Stimulated activated naive CD8-positive, alpha-beta T cell treated with anti-CD3 and anti-CD28 coated beads, Interleukin-15, amount 100 ng/mL, for 72 hours (primary cell): ENCODE data around the gene KIT.

ENCODE experiments used
- ATAC-seq: fragments of 150-1000 bp; cut with Tn5 transposase; 2 replicates; pipeline ENCODE4 v1.10.0; 2021; ENCODE audit warnings: mild to moderate bottlenecking, moderate library complexity
- DNase-seq, 2 donors: peaks; one replicate each; pipeline ENCODE4 v3.0.0; 2021 to 2022
- H3K27ac Mint-ChIP-seq, 2 donors: one replicate each; pipeline ENCODE4 v1.8.0; 2022; ENCODE audit warnings: mild to moderate bottlenecking in 2 of 2, mixed read lengths in 2 of 2, moderate library complexity in 2 of 2
- H3K27me3 Mint-ChIP-seq: one replicate; pipeline ENCODE4 v1.8.0; 2022; ENCODE audit warnings: mixed read lengths
- H3K4me1 Mint-ChIP-seq: one replicate; pipeline ENCODE4 v1.8.0; 2022; ENCODE audit warnings: mild to moderate bottlenecking, mixed read lengths
- H3K4me3 Mint-ChIP-seq, 2 donors: one replicate each; pipeline ENCODE4 v1.8.0; 2022; ENCODE audit warnings: mild to moderate bottlenecking in 2 of 2, mixed read lengths in 2 of 2, moderate library complexity in 1 of 2
- H3K9me3 Mint-ChIP-seq, 2 donors: one replicate each; pipeline ENCODE4 v1.8.0; 2022; ENCODE audit warnings: mixed read lengths in 2 of 2

KIT gene

DNA sequence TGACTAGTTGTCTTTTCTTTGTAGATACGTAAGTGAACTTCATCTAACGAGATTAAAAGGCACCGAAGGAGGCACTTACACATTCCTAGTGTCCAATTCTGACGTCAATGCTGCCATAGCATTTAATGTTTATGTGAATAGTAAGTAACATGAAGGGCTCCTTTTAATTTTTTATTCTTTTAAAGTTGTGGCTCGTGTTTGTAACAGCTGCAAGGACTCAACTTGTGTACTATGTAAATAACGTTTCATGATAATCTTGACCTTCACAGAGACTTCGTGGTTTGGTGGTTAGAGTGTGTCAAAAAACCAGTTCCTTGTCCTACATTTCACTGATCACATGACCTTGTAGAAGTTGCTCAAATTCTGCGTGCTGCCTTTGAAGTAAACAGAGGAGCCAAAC lies 51.6 kb downstream of the KIT start:
- no peak for ATAC-seq
- Mint-ChIP-seq H3K27ac (no peak overlapping the region), H3K9me3 (no peaks in the 10 kb centered on the region), H3K4me3 (no peak overlapping the region), H3K4me1 (peaks cover 15% of the 10 kb centered on the region), H3K27me3 (peaks cover 16% of the 10 kb centered on the region)
- no peak for DNase-seq

DNA sequence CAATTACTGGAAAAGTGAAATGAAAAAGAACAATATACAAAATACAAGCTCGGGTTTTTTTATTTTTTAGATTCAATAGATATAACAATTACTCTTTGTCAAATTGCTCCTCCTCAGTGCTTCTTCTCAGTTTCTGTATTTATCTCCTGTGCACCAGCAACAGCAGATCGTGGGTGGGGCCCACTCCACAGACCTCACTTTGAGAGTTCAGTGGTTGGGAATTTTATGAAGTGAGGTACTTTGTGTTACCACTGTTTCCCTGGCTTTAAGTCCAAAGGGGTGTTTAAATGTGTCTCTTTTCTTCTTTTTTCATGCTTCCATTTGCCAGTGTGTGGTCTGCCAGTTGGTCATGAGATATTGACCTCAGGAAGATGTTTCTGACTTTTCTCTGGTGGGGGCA lies 54.4 kb downstream of the KIT start:
- H3K4me1 Mint-ChIP-seq = peaks cover 15% of the 10 kb centered on the region
- no peak overlapping the region for H3K27ac Mint-ChIP-seq
- H3K4me3 Mint-ChIP-seq = no peak overlapping the region
- no peak for DNase-seq
- peaks cover 16% of the 10 kb centered on the region for H3K27me3 Mint-ChIP-seq
- no peaks in the 10 kb centered on the region for H3K9me3 Mint-ChIP-seq
- ATAC-seq = no peak

DNA sequence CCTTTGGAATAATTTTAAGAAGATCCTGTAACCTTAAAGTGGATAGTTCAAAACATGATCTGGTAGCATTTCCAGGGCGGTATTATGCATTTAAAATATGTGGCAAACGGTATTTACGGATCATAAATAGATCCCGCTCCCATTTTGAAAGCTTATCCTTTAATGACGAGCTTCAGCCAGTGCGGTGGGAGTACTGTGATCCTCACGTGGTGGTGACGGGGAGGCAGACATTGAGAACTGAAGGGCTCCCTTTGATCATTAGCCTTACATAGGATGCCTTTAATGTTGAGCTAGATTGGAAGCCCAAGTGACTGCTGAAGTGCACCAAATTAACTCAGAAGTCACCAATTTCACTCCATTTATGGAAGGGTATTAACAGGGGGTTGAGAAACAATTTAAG lies 56.9 kb downstream of the KIT start:
- no peaks in the 10 kb centered on the region for H3K27me3 Mint-ChIP-seq
- no peak overlapping the region for H3K27ac Mint-ChIP-seq
- no peak overlapping the region for H3K4me3 Mint-ChIP-seq
- peaks cover 6% of the 10 kb centered on the region for H3K4me1 Mint-ChIP-seq
- DNase-seq = no peak
- H3K9me3 Mint-ChIP-seq = no peaks in the 10 kb centered on the region
- ATAC-seq = no peak

DNA sequence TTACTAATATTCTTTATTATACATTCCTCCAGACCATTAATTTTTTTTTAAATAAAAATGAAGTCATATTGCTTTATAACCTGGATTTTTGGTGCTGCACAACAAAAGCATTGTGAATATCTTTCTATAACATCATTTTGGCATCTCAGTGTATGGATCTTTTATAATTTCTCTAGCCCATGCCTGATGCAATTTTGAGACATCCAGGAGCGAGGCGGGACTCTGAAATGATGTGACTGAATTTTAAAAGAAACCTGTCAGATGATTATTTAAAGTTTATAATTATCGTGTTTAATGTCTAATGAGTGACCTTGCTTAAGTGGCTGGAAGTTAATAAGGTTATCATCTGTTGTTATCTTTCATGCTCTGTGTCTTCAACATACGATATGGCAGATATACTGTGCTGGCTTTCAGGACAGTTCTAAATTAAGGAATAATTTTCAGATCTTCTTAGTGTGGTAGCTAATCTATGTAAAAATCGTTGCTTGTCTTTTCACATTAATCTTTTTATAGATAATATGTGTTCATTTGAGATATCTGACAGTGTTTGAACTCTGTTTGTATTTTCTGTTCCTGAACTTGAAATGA lies 58.8 kb downstream of the KIT start:
- DNase-seq = no peak
- ATAC-seq = no peak
- Mint-ChIP-seq H3K4me1 (no peaks in the 10 kb centered on the region), H3K27me3 (no peaks in the 10 kb centered on the region), H3K4me3 (no peak overlapping the region), H3K27ac (no peak overlapping the region), H3K9me3 (no peaks in the 10 kb centered on the region)

DNA sequence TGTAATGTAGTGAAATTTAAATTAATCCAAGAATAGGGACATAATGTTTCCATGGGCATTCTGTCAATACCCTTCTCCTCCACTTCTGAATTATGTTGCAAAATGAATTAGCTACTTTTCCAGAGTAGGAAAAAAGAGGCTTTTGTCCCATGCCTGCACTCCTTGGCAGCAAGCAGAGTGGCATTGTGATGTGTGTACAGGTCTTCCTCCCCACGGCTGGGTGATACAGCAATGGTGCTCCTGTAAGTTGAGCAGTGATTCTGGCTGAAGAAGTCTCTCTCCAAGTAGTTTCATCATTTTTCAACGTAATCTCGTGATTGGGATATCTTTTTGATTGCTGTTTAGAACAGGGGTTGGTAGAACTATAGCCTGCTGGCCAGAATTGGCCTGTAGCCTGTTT lies 59.9 kb downstream of the KIT start:
- ATAC-seq (no peak), DNase-seq (no peak)

DNA sequence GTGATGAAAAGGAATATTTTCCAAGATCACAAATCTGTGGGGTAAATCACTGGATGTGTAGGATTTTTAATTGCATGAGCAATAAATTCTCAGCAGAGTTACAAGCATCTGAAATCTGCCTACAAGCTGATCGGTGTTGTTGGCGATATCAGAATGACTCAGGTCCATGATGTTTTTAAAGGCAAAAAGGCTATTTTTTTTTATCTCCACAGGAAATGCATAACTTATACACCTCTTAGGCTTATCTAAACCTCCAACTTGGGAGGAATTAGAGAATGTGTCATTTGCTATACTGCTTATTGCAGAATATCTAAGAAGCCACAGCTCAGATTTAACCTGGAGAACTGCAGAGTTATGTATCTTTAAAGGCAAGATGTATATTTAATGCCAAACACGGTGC lies 61.6 kb downstream of the KIT start:
- Mint-ChIP-seq H3K27me3 (no peaks in the 10 kb centered on the region), H3K4me1 (no peaks in the 10 kb centered on the region), H3K9me3 (no peaks in the 10 kb centered on the region), H3K27ac (no peak overlapping the region), H3K4me3 (no peak overlapping the region)
- ATAC-seq (no peak), DNase-seq (no peak)

More for the DNA sequence above, 59.9 kb downstream of the KIT start:
- Mint-ChIP-seq H3K27me3 (no peaks in the 10 kb centered on the region), H3K9me3 (no peaks in the 10 kb centered on the region), H3K4me1 (no peaks in the 10 kb centered on the region), H3K27ac (no peak overlapping the region), H3K4me3 (no peak overlapping the region)

DNA sequence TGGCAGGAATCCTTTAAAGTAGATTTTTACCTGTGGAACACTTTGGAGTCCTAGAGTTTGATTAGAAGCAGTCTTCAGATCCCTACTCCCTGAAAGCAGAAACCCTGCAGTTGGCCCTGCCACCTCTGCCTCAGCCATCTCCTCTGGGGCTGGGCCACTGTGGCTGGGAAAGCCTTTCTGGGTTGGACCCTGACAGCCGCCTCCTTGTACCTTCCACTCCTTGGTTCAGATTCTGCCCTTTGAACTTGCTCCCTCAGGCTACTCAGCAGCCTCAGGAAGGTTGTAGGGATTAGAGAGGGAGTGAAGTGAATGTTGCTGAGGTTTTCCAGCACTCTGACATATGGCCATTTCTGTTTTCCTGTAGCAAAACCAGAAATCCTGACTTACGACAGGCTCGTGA lies 65.5 kb downstream of the KIT start:
- H3K27ac Mint-ChIP-seq = no peak overlapping the region
- no peak for DNase-seq
- H3K4me3 Mint-ChIP-seq = no peak overlapping the region
- no peaks in the 10 kb centered on the region for H3K27me3 Mint-ChIP-seq
- no peaks in the 10 kb centered on the region for H3K9me3 Mint-ChIP-seq
- peaks cover 8% of the 10 kb centered on the region for H3K4me1 Mint-ChIP-seq
- no peak for ATAC-seq

DNA sequence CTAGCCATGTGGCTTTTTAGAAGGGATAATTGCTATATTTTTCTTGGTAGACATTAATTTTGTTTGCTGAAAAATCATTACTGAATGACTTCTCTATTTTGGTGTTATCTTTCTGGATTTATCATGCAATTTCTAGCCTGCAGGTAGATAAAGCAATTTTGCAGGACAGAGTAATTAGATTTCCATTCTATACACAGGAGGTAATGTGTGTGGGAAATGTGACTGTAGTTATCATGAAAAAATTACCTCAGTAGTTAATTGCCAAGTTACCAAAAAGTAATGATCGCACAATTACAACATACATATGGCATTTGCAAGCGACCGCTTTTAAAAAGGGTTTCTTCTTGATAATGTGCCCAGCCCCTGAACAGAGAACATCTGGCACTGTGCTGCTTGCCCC lies 66.1 kb downstream of the KIT start:
- Mint-ChIP-seq H3K4me1 (peaks cover 8% of the 10 kb centered on the region), H3K27ac (no peak overlapping the region), H3K9me3 (no peaks in the 10 kb centered on the region), H3K27me3 (no peaks in the 10 kb centered on the region), H3K4me3 (no peak overlapping the region)
- DNase-seq = no peak
- ATAC-seq = no peak

DNA sequence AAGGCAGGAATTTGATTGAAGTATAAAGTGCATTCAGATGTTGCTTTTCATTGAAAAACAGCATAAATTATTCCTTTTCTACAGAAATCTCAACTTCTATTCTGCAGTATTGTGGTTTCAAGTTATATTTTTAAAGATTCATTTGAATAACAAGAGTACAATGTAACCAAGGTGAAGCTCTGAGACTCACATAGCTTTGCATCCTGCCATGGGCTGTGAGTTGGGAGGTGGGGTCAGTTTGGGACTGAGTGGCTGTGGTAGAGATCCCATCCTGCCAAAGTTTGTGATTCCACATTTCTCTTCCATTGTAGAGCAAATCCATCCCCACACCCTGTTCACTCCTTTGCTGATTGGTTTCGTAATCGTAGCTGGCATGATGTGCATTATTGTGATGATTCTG lies 69.2 kb downstream of the KIT start:
- H3K27ac Mint-ChIP-seq = no peak overlapping the region
- no peak overlapping the region for H3K4me3 Mint-ChIP-seq
- H3K9me3 Mint-ChIP-seq = no peaks in the 10 kb centered on the region
- no peaks in the 10 kb centered on the region for H3K27me3 Mint-ChIP-seq
- no peak for ATAC-seq
- H3K4me1 Mint-ChIP-seq = peaks cover 8% of the 10 kb centered on the region
- DNase-seq = no peak

DNA sequence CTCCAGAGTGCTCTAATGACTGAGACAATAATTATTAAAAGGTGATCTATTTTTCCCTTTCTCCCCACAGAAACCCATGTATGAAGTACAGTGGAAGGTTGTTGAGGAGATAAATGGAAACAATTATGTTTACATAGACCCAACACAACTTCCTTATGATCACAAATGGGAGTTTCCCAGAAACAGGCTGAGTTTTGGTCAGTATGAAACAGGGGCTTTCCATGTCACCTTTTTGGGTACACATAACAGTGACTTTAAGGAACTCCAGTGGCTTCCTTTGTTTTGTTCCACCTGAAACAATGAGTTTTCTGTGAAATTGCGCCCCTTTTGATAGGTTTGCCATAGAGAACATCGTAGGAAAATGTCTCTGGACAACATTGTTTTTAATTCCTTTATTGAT lies 69.6 kb downstream of the KIT start:
- Mint-ChIP-seq H3K4me3 (no peak overlapping the region), H3K9me3 (no peaks in the 10 kb centered on the region), H3K4me1 (peaks cover 8% of the 10 kb centered on the region), H3K27ac (no peak overlapping the region), H3K27me3 (no peaks in the 10 kb centered on the region)
- DNase-seq = no peak
- ATAC-seq = no peak

DNA sequence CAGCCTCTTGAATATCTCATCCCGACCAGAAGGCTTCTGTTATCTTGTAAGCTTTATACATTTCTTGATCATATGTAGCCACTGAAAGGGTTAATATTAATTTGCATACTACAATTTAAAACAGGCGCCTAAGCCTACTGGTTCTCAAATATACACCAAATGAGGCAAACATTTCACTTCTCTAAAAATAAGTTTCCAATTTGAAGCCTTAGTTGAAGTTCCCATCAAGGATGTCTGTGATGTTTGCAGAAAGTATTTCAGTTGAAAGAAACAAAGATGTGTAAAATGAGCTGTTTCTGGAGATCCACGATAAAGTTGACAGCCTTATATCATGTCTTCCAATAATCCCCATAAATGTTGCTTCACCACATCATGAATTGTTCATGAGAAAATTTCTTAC lies 70.6 kb downstream of the KIT start:
- Mint-ChIP-seq H3K4me1 (peaks cover 8% of the 10 kb centered on the region), H3K9me3 (no peaks in the 10 kb centered on the region), H3K27me3 (no peaks in the 10 kb centered on the region), H3K27ac (no peak overlapping the region), H3K4me3 (no peak overlapping the region)
- DNase-seq = no peak
- no peak for ATAC-seq

DNA sequence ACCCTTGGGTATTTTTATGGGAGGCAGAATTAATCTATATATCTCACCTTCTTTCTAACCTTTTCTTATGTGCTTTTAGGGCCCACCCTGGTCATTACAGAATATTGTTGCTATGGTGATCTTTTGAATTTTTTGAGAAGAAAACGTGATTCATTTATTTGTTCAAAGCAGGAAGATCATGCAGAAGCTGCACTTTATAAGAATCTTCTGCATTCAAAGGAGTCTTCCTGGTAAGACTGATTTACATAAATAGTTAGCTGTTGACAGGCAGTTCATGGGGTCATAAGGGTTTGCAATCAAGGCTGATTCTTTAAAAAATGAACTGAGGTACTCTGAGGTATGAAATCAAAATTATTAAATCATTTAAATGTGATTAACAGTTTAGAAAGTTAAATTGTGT lies 71.5 kb downstream of the KIT start:
- no peaks in the 10 kb centered on the region for H3K9me3 Mint-ChIP-seq
- no peak overlapping the region for H3K27ac Mint-ChIP-seq
- no peak for ATAC-seq
- H3K4me3 Mint-ChIP-seq = no peak overlapping the region
- peaks cover 8% of the 10 kb centered on the region for H3K4me1 Mint-ChIP-seq
- no peaks in the 10 kb centered on the region for H3K27me3 Mint-ChIP-seq
- DNase-seq = no peak

DNA sequence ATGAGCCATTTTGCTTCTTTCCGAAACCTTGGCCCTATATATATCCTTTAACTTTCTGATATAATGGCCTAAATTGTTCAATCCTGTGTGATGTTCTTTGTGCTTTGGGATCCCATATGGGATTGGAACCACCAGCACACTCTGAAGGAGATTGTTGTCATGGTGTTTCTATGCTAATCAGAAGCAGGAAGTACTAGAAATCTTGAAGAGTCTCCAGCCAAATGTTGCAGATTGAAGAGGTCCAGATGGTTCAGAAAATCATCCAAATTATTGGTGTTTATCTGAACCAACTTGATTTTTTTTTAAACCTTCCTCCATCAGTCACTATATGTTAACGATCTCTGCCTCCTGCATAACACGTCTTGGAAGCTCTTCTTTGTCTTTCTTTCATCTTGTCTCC lies 72.8 kb downstream of the KIT start:
- ATAC-seq (no peak), DNase-seq (no peak)
- Mint-ChIP-seq H3K9me3 (no peaks in the 10 kb centered on the region), H3K27me3 (no peaks in the 10 kb centered on the region), H3K4me1 (peaks cover 8% of the 10 kb centered on the region), H3K4me3 (no peak overlapping the region), H3K27ac (no peak overlapping the region)

DNA sequence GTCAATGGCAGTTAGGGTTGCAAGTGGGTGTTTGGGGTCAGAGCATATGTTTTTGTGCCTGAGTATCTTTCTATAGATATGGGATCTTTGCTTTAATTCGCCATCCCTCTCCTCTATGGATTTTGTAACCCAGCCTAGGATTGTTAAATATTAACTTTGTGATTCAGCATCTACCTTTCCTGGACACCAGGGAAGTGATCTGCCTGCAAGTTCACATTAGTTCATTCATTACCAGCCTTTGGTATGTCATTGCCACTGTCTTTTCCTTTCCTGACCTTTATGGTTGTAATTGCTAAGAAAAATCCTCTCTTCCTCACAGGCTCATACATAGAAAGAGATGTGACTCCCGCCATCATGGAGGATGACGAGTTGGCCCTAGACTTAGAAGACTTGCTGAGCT lies 73.8 kb downstream of the KIT start:
- no peaks in the 10 kb centered on the region for H3K9me3 Mint-ChIP-seq

DNA sequence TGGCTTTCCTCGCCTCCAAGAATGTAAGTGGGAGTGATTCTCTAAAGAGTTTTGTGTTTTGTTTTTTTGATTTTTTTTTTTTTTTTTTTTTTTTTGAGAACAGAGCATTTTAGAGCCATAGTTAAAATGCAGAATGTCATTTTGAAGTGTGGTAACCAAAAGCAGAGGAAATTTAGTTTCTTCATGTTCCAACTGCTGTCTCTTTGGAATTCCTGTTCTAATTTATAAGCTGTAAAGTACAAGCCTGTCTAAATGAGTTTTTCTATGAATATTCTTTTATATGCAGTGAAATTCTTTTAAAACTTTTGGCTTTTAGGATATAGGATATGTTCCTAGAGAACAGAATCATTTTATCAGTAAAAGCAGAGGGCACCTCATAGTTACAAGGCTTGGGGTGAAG lies 74.2 kb downstream of the KIT start:
- Mint-ChIP-seq H3K27ac (no peak overlapping the region), H3K9me3 (no peaks in the 10 kb centered on the region), H3K27me3 (no peaks in the 10 kb centered on the region), H3K4me1 (peaks cover 8% of the 10 kb centered on the region), H3K4me3 (no peak overlapping the region)
- ATAC-seq (no peak), DNase-seq (no peak)

More for the DNA sequence above, 73.8 kb downstream of the KIT start:
- ATAC-seq (no peak), DNase-seq (no peak)
- H3K4me1 Mint-ChIP-seq = peaks cover 8% of the 10 kb centered on the region
- H3K27me3 Mint-ChIP-seq = no peaks in the 10 kb centered on the region
- no peak overlapping the region for H3K27ac Mint-ChIP-seq
- H3K4me3 Mint-ChIP-seq = no peak overlapping the region

DNA sequence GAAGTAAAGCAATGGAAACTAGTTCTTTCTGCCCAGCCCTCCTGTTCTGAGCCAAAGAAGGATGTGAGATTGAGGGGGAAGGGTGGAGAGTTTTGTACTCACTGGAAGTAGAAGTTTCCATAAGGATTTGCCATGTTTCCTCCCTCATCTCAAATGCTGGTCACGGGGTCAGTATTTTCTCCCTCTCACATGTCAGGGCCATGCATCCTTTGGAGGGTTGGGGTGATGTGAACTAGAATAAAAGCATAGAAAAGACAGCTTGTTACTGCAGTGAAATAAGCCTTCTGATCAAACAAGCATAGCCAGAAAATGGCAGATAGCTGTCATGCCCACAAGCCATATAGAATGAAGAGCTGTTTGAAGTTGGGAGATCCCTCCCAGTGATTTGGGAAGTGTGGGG lies 79.7 kb downstream of the KIT start:
- Mint-ChIP-seq H3K9me3 (peaks cover 1 to 4% of the 10 kb centered on the region in 2 donors), H3K27me3 (no peaks in the 10 kb centered on the region), H3K4me3 (no peak overlapping the region), H3K27ac (no peak overlapping the region), H3K4me1 (peaks cover 6% of the 10 kb centered on the region)
- ATAC-seq = no peak
- no peak for DNase-seq

DNA sequence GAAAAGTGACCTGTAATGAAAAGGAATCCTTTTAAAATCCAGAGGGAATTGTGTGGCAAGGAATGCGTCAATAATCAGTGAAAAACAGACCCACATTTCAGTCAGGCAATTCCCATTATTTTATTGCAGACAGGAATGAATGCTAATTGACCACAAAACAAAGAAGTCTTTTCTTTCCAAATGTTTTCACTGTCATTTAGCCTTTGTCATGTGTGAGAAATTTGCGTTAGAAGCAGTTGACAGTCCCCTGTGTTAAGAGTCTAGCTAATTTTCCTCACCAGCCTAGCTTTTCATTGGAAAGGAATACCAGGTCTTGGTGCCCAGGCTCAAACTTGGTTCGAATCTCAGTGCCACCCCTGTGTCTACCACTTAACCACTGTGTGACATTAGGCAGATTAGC lies 83.4 kb downstream of the KIT start:
- Mint-ChIP-seq H3K9me3 (peaks cover 4 to 25% of the 10 kb centered on the region in 2 donors), H3K4me1 (peaks cover 17% of the 10 kb centered on the region), H3K27me3 (no peaks in the 10 kb centered on the region), H3K4me3 (no peak overlapping the region), H3K27ac (no peak overlapping the region)
- ATAC-seq (no peak), DNase-seq (no peak)
